Adrenal gland (tissue), 12 donors: ENCODE results near the gene SLC1A1. TPM values are rescaled to one million over a fixed set of nuclear protein-coding genes. Genes with fewer than 3 reads are reported as not detected.

Source experiments
- DNase-seq, 7 donors: peaks; one replicate each; pipeline ENCODE4 v3.0.0-alpha.2; 2019 to 2020
- H3K27ac ChIP-seq, 5 donors: fragments of 200-600 bp; sonication (generic) in 4 of 5; 1 replicate in 3 of 5; 2 replicates in 2 of 5; pipeline versions ENCODE4 v1.5.1 to v1.8.0; 2016 to 2020; ENCODE audit warnings: mild to moderate bottlenecking in 1 of 5
- H3K27me3 ChIP-seq: fragments of 200-600 bp; 2 replicates; pipeline ENCODE4 v1.8.0; 2021
- H3K36me3 ChIP-seq, 2 donors: fragments of 200-600 bp; replicated peaks in 1 of 2; 1 replicate in 1 of 2; 2 replicates in 1 of 2; pipeline versions ENCODE4 v1.5.1 to v1.8.0; 2018 to 2022
- H3K4me1 ChIP-seq, 2 donors: fragments of 200-600 bp; replicated peaks in 1 of 2; 1 replicate in 1 of 2; 2 replicates in 1 of 2; pipeline versions ENCODE4 v1.5.1 to v1.8.0; 2018 to 2021
- H3K4me3 ChIP-seq, 4 donors: fragments of 200-600 bp; sonication (generic) in 3 of 4; one replicate each; pipeline ENCODE4 v1.5.1; 2016 to 2018
- H3K9me3 ChIP-seq, 3 donors: fragments of 200-600 bp; sonication (generic) in 1 of 3; replicated peaks in 1 of 3; 1 replicate in 2 of 3; 2 replicates in 1 of 3; pipeline versions ENCODE4 v1.5.1 to v1.8.0; 2016 to 2021
- CTCF ChIP-seq, 6 experiments: fragments of 450-650 bp in 4 of 6; fragments of 200-600 bp in 2 of 6; sonication (generic) in 1 of 6; IDR thresholded peaks; 1 replicate in 5 of 6; 2 replicates in 1 of 6; pipeline versions ENCODE4 v1.5.1 to v1.8.0; 2016 to 2021; ENCODE audit warnings: antibody characterized with exemption in 6 of 6, mild to moderate bottlenecking in 2 of 6, moderate library complexity in 1 of 6
- POLR2A ChIP-seq, 2 donors: fragments of 450-650 bp; IDR thresholded peaks; one replicate each; pipeline ENCODE4 v1.6.1; 2017; ENCODE audit warnings: antibody characterized with exemption in 2 of 2, mild to moderate bottlenecking in 2 of 2, moderate library complexity in 1 of 2
- WGBS, 4 donors: extraction: QIAGEN DNeasy Blood & Tissue Kit in 2 of 4; methylation state at CpG; one replicate each; pipeline versions ENCODE4 v1.1.5 to v1.1.7; 2013 to 2017; 5-methylcytosine and 5-hydroxymethylcytosine counted together
- intact Hi-C, 2 donors: fragments of 100-400 bp; cut with DNase I; formaldehyde crosslinking; loops; one replicate each; pipeline versions ENCODE4 v1.14.1 to v1.15.0; 2022 to 2023
- polyA plus RNA-seq, 3 donors: library from polyadenylated mRNA; stranded (reverse); fragments of 200-250 nt in 2 of 3; fragments of 350-450 nt in 1 of 3; fragmentation: Illumina TruSeq in 1 of 3; extraction: RNeasy Lipid Tissue Mini Kit (QIAGEN cat#74804) in 1 of 3; gene quantifications; one replicate each; pipeline ENCODE4 v1.2.3, GENCODE V29; 2013 to 2014
- total RNA-seq, 9 donors: library from RNA; depleted of rRNA in 4 of 9; stranded (reverse); fragments of >200 nt in 4 of 9; fragments of 120-200 nt in 1 of 9; fragmentation: NEBNext Ultra II Directional in 1 of 9; extraction: Animal tissue kit (Norgen Biotek cat#: 25700) in 1 of 9; gene quantifications; one replicate each; pipeline versions ENCODE4 v1.1.0 to v1.2.4, GENCODE V29; 2013 to 2023
- donor health status: healthy with polysubstance abuse.
- donor health status: Bipolar disorder and iron deficiency.
- donor health status: DM: yes; HTN: yes; CAD: no.
- donor health status: DM: no; HTN: no; CAD: no.
- donor health status: DM: no; HTN: no; CAD: no.
- donor health status: DM: yes; HTN: yes; CAD: no.

SLC1A1 gene
- total and polyA plus RNA-seq, 12 donors, result 0.68 to 4.9 (median 1.7) TPM

- Histone ChIP-seq H3K36me3 (no peaks in the 10 kb centered on the region), H3K9me3 (no peaks in the 10 kb centered on the region), H3K4me1 (no peaks in the 10 kb centered on the region), H3K27ac (no peak overlapping the region), H3K4me3 (no peak overlapping the region), H3K27me3 (no peaks in the 10 kb centered on the region)
- peak in 1 of 7 donors; percentile 58 for DNase-seq
- intact Hi-C loops, result no loop called here
- no peak for TF ChIP-seq POLR2A (IDR thresholded peaks at IDR 0.05)
- TF ChIP-seq CTCF (IDR thresholded peaks at IDR 0.05), result no peak
- 74 to 92% (median 85%) methylated on average over 5 of the region's 5 CpGs for WGBS, 4 donors
Observed at GRCh38 chr9:4573634-4574389, 83.5 kb downstream of the SLC1A1 start.

GRCh38 chr9:4574657-4575243, 84.5 kb downstream of the SLC1A1 start:
- H3K4me1 ChIP-seq, result no peaks in the 10 kb centered on the region
- TF ChIP-seq POLR2A (IDR thresholded peaks at IDR 0.05) (no peak), CTCF (IDR thresholded peaks at IDR 0.05) (no peak)
- intact Hi-C loops, result no loop called here
- no peaks in the 10 kb centered on the region for H3K36me3 ChIP-seq
- no peaks in the 10 kb centered on the region for H3K9me3 ChIP-seq
- no peaks in the 10 kb centered on the region for H3K27me3 ChIP-seq
- no peak overlapping the region for H3K4me3 ChIP-seq
- no peak overlapping the region for H3K27ac ChIP-seq
- 90 to 93% (median 91%) methylated on average over 7 of the region's 7 CpGs for WGBS, 4 donors
- no peak for DNase-seq

DNA sequence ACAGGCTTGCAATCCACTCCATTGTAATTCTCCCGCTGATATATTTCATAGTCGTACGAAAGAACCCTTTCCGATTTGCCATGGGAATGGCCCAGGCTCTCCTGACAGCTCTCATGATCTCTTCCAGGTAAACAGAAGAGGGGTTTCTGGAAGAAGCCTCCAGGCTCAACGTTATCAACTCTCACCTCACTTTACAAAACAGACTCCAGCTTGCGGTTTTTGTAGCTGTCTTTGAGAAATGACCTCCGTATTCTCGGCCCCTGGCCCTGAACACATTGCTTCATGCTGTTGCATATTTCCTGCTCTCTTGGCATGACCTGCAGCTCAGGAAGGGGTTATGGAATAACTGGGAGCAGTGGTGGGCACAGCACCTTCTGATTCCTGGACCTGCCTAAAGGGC, 85.7 kb downstream of the SLC1A1 start:
- DNase-seq, result no peak
- 85 to 89% (median 87%) methylated on average over 8 of the region's 8 CpGs for WGBS, 4 donors
- TF ChIP-seq POLR2A (IDR thresholded peaks at IDR 0.05) (no peak), CTCF (IDR thresholded peaks at IDR 0.05) (no peak)

GRCh38 chr9:4576448-4576847, 86.2 kb downstream of the SLC1A1 start:
- H3K27ac ChIP-seq, result no peak overlapping the region
- peaks cover 0 to 5% of the 10 kb centered on the region in 2 donors for H3K4me1 ChIP-seq
- H3K36me3 ChIP-seq, result no peaks in the 10 kb centered on the region
- no peak for TF ChIP-seq CTCF (IDR thresholded peaks at IDR 0.05)
- no peak for TF ChIP-seq POLR2A (IDR thresholded peaks at IDR 0.05)
- no peaks in the 10 kb centered on the region for H3K27me3 ChIP-seq
- DNase-seq, result no peak
- intact Hi-C loops, result no loop called here
- H3K9me3 ChIP-seq, result no peaks in the 10 kb centered on the region
- 93 to 96% (median 94%) methylated on average over 8 of the region's 8 CpGs for WGBS, 4 donors
- H3K4me3 ChIP-seq, result no peak overlapping the region

More for the DNA sequence above, 85.7 kb downstream of the SLC1A1 start:
- no peaks in the 10 kb centered on the region for H3K9me3 ChIP-seq
- H3K36me3 ChIP-seq, result no peaks in the 10 kb centered on the region
- peaks cover 0 to under 1% of the 10 kb centered on the region in 2 donors for H3K4me1 ChIP-seq
- H3K27me3 ChIP-seq, result no peaks in the 10 kb centered on the region
- no peak overlapping the region for H3K4me3 ChIP-seq
- no peak overlapping the region for H3K27ac ChIP-seq
- intact Hi-C loops, result no loop called here
